ENCODE data around the gene PIK3CB. TPM values are rescaled to one million over a fixed set of nuclear protein-coding genes. Genes with fewer than 3 reads are reported as not detected.

PIK3CB gene
- total RNA-seq, 4 donors from 2014 or later = 60.2 to 90.0 (median 78.5) TPM

DNA sequence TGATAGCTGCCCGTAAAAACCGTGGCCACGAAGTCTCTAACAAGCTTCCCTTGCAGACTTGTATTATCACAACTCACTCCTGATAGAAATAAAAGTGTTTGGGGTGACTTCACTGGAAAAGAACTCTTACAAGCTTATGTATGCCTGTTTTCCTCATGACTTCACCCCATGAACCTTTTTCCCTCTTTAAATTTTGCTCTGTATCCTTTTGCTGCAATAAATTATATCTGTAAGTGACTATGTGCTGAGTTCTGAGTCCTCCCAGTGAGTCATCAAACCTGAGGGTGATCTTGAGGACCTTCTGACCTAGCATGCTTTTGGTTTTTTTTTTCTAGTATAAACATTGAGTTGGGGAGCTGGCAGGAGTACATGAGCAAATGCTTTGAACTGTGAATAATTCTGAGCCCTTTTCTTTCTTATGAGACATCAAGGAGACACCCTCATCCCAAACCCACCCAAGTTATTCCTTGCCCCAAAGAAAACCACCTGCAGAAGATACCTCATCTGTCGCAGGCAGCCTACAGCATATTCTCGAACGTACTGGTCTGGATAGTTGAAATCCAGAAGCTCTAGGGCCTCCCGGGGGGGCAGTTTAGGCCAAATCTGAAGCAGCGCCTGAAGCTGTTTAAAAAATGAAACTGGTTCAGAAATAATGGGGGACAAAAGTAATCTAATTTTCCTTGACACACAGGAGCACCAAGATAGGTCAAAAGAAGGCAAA, 140.3 kb downstream of the PIK3CB start:
- Histone ChIP-seq H3K4me1 (peaks cover 17 to 25% of the 10 kb centered on the region in 2 donors), H3K27me3 (no peaks in the 10 kb centered on the region), H3K4me3 (replicated peaks in 1 of 3) (no peak overlapping the region), H3K27ac (peak overlapping the region; percentile 77 to 90 (median 82)), H3K9me3 (no peaks in the 10 kb centered on the region), H3K36me3 (no peaks in the 10 kb centered on the region)
- TF ChIP-seq POLR2A (IDR thresholded peaks at IDR 0.05) = no peak
- TF ChIP-seq, protein P1, sequence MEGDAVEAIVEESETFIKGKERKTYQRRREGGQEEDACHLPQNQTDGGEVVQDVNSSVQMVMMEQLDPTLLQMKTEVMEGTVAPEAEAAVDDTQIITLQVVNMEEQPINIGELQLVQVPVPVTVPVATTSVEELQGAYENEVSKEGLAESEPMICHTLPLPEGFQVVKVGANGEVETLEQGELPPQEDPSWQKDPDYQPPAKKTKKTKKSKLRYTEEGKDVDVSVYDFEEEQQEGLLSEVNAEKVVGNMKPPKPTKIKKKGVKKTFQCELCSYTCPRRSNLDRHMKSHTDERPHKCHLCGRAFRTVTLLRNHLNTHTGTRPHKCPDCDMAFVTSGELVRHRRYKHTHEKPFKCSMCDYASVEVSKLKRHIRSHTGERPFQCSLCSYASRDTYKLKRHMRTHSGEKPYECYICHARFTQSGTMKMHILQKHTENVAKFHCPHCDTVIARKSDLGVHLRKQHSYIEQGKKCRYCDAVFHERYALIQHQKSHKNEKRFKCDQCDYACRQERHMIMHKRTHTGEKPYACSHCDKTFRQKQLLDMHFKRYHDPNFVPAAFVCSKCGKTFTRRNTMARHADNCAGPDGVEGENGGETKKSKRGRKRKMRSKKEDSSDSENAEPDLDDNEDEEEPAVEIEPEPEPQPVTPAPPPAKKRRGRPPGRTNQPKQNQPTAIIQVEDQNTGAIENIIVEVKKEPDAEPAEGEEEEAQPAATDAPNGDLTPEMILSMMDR (IDR thresholded peaks at IDR 0.05) = no peak
- peak; percentile 36 to 48 for DNase-seq
- WGBS, 2 donors = 56 to 65% methylated on average over 8 of the region's 8 CpGs
- intact Hi-C loops (cut with DNase I) = loop anchor here (5.0 kb wide), 1 partner anchor 223 kb away; no protein-coding TSS in a partner anchor

DNA sequence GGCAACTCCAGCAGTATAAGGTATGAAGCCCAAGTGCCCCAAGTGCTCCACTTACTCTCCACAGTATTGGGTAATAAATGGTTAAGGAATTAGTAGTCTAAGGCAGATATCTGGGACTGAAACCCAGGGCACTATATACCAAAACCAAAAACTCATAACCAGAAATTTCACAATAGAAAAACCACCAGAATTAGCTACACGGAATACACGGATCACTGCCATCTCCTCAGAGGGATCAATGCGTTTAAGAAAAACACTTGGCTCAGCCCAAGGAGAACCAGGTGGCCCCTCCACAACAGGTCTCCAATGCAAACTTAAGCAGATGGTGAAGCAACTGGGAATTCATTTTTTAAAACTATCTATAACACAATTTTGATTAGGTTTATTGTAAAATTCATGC, 142.6 kb downstream of the PIK3CB start:
- peak; percentile 24 to 38 for DNase-seq
- peak overlapping the region; percentile 41 to 90 (median 77) for H3K27ac ChIP-seq
- H3K4me1 ChIP-seq = peaks cover 22 to 37% of the 10 kb centered on the region in 2 donors
- H3K4me3 ChIP-seq (replicated peaks in 1 of 3) = no peak overlapping the region
- intact Hi-C loops (cut with DNase I) = no loop called here
- TF ChIP-seq POLR2A (IDR thresholded peaks at IDR 0.05) = no peak
- TF ChIP-seq, protein P1 (IDR thresholded peaks at IDR 0.05) = no peak
- no peaks in the 10 kb centered on the region for H3K9me3 ChIP-seq
- no peaks in the 10 kb centered on the region for H3K36me3 ChIP-seq
- H3K27me3 ChIP-seq = no peaks in the 10 kb centered on the region
- WGBS, 2 donors = 34 to 47% methylated on average over 3 of the region's 3 CpGs

DNA sequence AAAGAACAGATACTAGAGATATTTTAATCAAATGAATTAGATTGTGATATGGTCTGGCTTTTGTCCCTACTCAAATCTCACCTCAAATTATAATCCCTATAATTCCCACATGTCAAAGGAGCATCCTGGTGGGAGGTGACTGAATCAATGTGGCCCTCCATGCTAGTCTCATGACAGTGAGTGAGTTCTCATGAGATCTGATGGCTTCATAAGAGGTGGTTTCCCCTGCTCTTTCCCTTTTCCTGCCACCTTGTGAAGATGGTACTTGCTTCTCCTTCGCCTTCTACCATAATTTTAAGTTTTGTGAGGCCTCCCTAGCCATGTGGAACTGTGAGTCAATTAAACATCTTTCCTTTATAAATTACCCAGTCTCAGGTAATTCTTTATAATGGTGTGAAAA, 143.4 kb downstream of the PIK3CB start:
- H3K27ac ChIP-seq = peak overlapping the region; percentile 41 to 77 (median 42)
- H3K36me3 ChIP-seq = no peaks in the 10 kb centered on the region
- DNase-seq = no peak
- H3K4me3 ChIP-seq (replicated peaks in 1 of 3) = no peak overlapping the region
- intact Hi-C loops (cut with DNase I) = no loop called here
- TF ChIP-seq, protein P1 (IDR thresholded peaks at IDR 0.05) = no peak
- no peak for TF ChIP-seq POLR2A (IDR thresholded peaks at IDR 0.05)
- 96 to 100% methylated on average over 1 of the region's 1 CpG for WGBS, 2 donors
- H3K27me3 ChIP-seq = no peaks in the 10 kb centered on the region
- no peaks in the 10 kb centered on the region for H3K9me3 ChIP-seq
- H3K4me1 ChIP-seq = peaks cover 23 to 43% of the 10 kb centered on the region in 2 donors

DNA sequence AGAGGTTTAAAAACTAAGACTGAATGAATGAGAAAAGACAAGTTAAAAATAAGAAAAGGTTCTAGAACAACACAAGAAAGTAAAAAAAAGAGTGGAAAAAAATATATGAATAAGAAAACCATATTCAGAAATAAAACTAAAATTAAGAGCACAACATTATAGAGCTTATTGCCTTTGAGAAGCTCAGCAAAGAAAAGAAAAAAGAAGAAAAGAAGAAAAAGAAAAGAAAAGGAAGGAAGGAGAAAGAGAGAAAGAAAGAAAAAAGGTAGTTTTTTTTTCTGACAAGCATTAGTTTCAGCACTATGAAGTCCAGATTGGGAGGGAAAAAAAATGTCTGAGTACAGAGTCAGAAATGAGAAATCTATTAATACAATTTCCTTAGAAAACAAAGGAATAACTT, 144.7 kb downstream of the PIK3CB start:
- H3K4me3 ChIP-seq (replicated peaks in 1 of 3) = no peak overlapping the region
- no peaks in the 10 kb centered on the region for H3K9me3 ChIP-seq
- peaks cover 23 to 49% of the 10 kb centered on the region in 2 donors for H3K4me1 ChIP-seq
- no peak overlapping the region for H3K27ac ChIP-seq
- DNase-seq = no peak
- no peaks in the 10 kb centered on the region for H3K36me3 ChIP-seq
- intact Hi-C loops (cut with DNase I) = no loop called here
- no peaks in the 10 kb centered on the region for H3K27me3 ChIP-seq
- no peak for TF ChIP-seq POLR2A (IDR thresholded peaks at IDR 0.05)
- TF ChIP-seq, protein P1 (IDR thresholded peaks at IDR 0.05) = no peak

DNA sequence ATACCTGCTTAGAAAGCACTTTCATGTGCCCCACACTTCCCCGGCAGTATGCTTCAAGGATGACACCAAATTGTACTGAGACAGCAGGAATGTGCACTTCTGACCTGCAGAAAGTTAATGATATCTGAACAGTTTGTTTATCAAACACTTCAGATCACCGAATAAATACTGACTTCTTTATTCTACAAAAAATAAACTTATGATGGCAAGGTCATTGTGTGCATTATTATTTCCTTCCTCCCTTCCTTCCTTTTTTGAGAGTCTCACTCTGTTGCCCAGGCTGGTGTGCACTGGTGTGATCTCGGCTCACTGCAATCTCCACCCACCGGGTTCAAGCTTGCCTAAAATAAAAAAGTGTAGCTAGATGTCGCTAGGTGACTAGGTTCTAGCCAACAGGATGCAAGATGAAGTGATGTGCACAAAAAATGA, 145.8 kb downstream of the PIK3CB start:
- Histone ChIP-seq H3K9me3 (no peaks in the 10 kb centered on the region), H3K4me3 (replicated peaks in 1 of 3) (no peak overlapping the region), H3K27me3 (no peaks in the 10 kb centered on the region), H3K27ac (no peak overlapping the region), H3K4me1 (peaks cover 15 to 49% of the 10 kb centered on the region in 2 donors), H3K36me3 (no peaks in the 10 kb centered on the region)
- DNase-seq = no peak
- intact Hi-C loops (cut with DNase I) = loop anchor here (10.0 kb wide), 1 partner anchor 84 kb away; the partner anchor contains the start of gene FAIM
- no peak for TF ChIP-seq POLR2A (IDR thresholded peaks at IDR 0.05)
- TF ChIP-seq, protein P1 (IDR thresholded peaks at IDR 0.05) = no peak
- WGBS, 2 donors = 59 to 63% methylated on average over 5 of the region's 5 CpGs

Measured in thyroid gland (tissue), 4 donors.